ENCODE data around the gene OR9Q1.
A peak's percentile ranks its signal among the peaks of the same experiment; 100 is the strongest.

Gene OR9Q1

DNA sequence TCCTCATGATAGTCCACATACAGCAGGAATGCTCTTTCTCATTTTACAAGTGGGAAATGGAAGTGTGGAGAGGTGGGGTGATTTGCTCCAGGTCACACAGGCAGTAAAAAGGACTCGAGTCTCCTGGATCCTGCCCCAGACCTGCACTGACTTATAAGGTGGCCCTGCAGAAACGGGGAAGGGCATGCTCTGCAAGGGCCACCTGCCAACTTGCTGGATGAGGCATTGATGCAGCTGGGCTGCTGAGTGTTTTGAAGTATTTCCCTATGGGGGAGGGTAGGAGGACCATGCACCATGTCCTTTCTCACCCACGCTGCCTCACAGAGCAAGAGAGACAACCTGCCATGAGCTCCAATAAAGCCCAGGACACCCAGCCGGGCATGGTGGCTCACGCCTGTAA lies 44.0 kb downstream of the OR9Q1 start:
- Histone ChIP-seq H3K4me3 (ENCODE audit: low read depth, low read length) (no peak overlapping the region), H3K27ac (no peak overlapping the region), H3K36me3 (replicated peaks) (no peaks in the 10 kb centered on the region), H3K27me3 (replicated peaks) (no peaks in the 10 kb centered on the region)
- in situ Hi-C loops (cut with HindIII; ENCODE audit: low pct_ligation_motif_present, low sequenced_read_pairs), result no loop called here
- no peak for DNase-seq
- TF ChIP-seq, protein P1, sequence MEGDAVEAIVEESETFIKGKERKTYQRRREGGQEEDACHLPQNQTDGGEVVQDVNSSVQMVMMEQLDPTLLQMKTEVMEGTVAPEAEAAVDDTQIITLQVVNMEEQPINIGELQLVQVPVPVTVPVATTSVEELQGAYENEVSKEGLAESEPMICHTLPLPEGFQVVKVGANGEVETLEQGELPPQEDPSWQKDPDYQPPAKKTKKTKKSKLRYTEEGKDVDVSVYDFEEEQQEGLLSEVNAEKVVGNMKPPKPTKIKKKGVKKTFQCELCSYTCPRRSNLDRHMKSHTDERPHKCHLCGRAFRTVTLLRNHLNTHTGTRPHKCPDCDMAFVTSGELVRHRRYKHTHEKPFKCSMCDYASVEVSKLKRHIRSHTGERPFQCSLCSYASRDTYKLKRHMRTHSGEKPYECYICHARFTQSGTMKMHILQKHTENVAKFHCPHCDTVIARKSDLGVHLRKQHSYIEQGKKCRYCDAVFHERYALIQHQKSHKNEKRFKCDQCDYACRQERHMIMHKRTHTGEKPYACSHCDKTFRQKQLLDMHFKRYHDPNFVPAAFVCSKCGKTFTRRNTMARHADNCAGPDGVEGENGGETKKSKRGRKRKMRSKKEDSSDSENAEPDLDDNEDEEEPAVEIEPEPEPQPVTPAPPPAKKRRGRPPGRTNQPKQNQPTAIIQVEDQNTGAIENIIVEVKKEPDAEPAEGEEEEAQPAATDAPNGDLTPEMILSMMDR (IDR thresholded peaks at IDR 0.05; ENCODE audit: low read depth, low read length, missing control alignments), result no peak

DNA sequence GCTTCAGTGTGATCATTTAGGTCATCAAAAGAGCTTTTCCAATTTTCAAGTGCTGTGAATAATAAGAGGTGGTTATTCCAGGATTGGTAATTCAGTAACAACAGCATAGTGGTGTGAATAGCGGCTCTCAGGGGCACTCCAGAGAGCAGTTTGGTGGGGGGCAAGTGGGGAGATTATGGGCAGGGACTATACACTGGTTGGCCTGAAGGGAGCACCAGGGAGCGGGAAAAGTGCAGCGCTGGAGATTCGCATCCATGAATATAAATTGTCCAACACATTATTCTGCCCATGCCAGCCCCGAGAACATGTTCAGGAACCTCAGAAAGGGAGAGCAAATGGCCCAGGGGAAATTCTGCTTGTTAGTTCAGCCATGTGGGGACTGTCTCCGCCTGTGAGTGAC lies 45.0 kb downstream of the OR9Q1 start:
- H3K4me3 ChIP-seq (ENCODE audit: low read depth, low read length), result no peak overlapping the region
- TF ChIP-seq, protein P1 (IDR thresholded peaks at IDR 0.05; ENCODE audit: low read depth, low read length, missing control alignments), result peak; percentile 24
- in situ Hi-C loops (cut with HindIII; ENCODE audit: low pct_ligation_motif_present, low sequenced_read_pairs), result no loop called here
- no peak overlapping the region for H3K27ac ChIP-seq
- no peak for DNase-seq
- H3K36me3 ChIP-seq (replicated peaks), result no peaks in the 10 kb centered on the region
- no peaks in the 10 kb centered on the region for H3K27me3 ChIP-seq (replicated peaks)

DNA sequence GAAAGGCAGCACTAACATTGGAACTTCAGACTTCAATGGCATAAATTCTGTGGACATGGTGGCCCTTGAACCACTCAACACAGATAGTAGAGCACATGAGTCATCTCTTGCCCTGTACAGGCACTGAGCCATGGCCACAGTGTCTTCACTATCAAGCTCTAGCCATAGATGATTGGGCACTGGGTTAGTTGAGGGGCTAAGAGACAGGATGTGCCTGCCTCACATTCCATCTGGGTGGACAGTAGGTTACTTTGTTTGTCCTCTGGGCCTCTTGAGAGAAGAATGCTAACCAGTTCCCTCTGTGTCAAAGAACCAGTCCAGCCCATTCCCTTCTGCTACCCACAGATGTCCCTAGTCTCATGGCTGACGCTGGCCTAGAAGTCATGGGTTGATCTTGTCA lies 46.9 kb downstream of the OR9Q1 start:
- in situ Hi-C loops (cut with HindIII; ENCODE audit: low pct_ligation_motif_present, low sequenced_read_pairs), result no loop called here

DNA sequence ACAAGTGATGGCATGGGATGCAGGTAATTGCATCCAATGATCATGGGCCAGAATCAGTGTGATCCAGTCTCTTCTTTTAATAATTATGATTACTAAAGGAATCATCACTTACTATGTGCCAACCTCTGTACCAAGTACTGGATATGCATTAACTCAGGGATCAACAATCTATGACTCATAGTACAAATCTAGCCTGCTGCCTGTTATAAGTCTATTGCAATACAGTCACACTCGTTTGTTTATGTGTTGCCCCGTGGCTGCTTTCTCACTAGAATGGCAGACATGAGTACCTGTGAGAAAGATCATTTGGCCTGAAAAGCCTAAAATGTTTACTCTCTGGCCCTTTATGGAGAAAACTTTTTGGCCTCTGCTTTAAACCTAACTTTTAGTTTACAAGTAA lies 52.1 kb downstream of the OR9Q1 start:
- DNase-seq, result no peak
- in situ Hi-C loops (cut with HindIII; ENCODE audit: low pct_ligation_motif_present, low sequenced_read_pairs), result no loop called here
- no peak overlapping the region for H3K27ac ChIP-seq
- no peaks in the 10 kb centered on the region for H3K27me3 ChIP-seq (replicated peaks)
- TF ChIP-seq, protein P1 (IDR thresholded peaks at IDR 0.05; ENCODE audit: low read depth, low read length, missing control alignments), result no peak
- H3K36me3 ChIP-seq (replicated peaks), result no peaks in the 10 kb centered on the region
- H3K4me3 ChIP-seq (ENCODE audit: low read depth, low read length), result no peak overlapping the region

More for the DNA sequence above, 46.9 kb downstream of the OR9Q1 start:
- Histone ChIP-seq H3K36me3 (replicated peaks) (no peaks in the 10 kb centered on the region), H3K27me3 (replicated peaks) (no peaks in the 10 kb centered on the region), H3K27ac (no peak overlapping the region), H3K4me3 (ENCODE audit: low read depth, low read length) (no peak overlapping the region)
- TF ChIP-seq, protein P1 (IDR thresholded peaks at IDR 0.05; ENCODE audit: low read depth, low read length, missing control alignments), result no peak
- no peak for DNase-seq

DNA sequence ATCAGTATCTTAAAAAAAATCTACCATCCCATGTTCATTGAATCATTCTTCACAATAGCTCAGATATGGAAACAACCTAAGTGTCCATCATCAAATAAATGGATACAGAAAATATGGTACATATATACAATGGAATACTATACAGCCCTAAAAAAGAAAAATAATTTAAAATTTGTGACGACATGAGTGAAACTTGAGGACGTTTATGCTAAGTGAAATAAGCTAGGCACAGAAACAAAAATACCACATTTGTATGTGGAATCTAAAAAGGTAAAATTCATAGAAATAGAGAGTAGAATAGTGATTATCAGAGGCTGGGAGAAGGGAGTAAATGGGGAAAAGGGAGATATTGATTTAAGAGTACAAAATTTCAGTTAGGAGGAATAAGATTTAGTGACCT lies 62.8 kb downstream of the OR9Q1 start:
- no peak for DNase-seq
- Histone ChIP-seq H3K27ac (no peak overlapping the region), H3K36me3 (replicated peaks) (no peaks in the 10 kb centered on the region), H3K4me3 (ENCODE audit: low read depth, low read length) (no peak overlapping the region), H3K27me3 (replicated peaks) (no peaks in the 10 kb centered on the region)
- in situ Hi-C loops (cut with HindIII; ENCODE audit: low pct_ligation_motif_present, low sequenced_read_pairs), result no loop called here
- TF ChIP-seq, protein P1 (IDR thresholded peaks at IDR 0.05; ENCODE audit: low read depth, low read length, missing control alignments), result no peak

DNA sequence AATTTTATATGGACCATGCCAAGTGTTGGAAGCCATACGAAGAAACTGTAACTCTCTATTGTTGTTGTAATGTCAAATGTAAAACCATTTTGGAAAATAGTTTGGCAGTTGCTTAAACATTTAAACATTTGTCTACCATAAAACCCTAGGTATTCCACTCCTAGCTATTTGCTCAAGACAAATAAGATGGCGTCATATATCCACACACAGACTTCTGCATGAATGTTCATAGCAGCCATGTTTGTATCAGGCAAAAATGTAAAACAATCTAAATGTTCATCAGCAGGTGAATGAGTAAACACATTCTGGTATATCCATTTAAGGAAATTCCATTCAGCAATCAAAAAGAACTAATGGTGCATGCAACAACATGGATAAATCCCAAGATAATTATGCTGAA lies 73.8 kb downstream of the OR9Q1 start:
- Histone ChIP-seq H3K27me3 (replicated peaks) (no peaks in the 10 kb centered on the region), H3K4me3 (ENCODE audit: low read depth, low read length) (no peak overlapping the region), H3K36me3 (replicated peaks) (no peaks in the 10 kb centered on the region), H3K27ac (no peak overlapping the region)
- TF ChIP-seq, protein P1 (IDR thresholded peaks at IDR 0.05; ENCODE audit: low read depth, low read length, missing control alignments), result no peak
- in situ Hi-C loops (cut with HindIII; ENCODE audit: low pct_ligation_motif_present, low sequenced_read_pairs), result no loop called here
- no peak for DNase-seq
